Stimulated activated CD4-positive, alpha-beta T cell treated with anti-CD3 and anti-CD28 coated beads, Interleukin-4, amount 100 ng/mL, for 24 hours (primary cell): ENCODE data around the gene ARHGDIG.

Source experiments
- DNase-seq: peaks from one replicate; pipeline ENCODE4 v3.0.0-alpha.2; 2020

ARHGDIG gene

DNA sequence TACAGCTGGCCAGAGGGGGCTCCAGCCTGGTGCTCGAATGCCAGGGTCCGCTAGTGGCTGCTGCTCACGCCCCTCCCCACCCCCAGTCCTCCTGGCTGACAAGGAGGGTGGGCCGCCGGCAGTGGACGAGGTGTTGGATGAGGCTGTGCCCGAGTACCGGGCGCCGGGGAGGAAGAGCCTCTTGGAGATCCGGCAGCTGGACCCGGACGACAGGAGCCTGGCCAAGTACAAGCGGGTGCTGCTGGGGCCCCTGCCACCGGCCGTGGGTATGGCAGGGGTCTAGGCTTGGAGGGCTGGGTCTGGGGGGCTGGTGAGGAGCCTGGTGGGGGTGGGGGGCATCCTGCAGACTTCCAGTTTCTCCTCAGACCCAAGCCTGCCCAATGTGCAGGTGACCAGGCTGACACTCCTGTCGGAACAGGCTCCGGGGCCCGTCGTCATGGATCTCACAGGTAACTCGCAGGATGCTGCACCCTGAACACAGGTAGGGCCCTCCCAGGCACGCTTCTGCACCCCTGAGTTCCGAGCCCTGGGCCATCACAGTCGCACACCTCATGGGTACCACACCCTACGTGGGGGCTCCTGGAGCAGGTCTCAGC is 1.4 kb downstream of the ARHGDIG start:
- DNase-seq: no peak

DNA sequence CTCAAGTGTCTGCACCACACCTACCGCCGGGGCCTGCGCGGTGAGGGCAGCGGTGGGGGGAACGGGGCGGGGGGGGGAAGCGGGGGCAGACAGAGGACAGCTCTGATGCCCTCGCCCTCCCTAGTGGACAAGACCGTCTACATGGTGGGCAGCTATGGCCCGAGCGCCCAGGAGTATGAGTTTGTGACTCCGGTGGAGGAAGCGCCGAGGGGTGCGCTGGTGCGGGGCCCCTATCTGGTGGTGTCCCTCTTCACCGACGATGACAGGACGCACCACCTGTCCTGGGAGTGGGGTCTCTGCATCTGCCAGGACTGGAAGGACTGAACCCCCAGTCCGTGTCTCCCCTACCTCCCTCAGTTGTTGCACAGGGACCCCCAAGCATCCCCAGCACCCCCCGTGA is 2.1 kb downstream of the ARHGDIG start:
- DNase-seq: no peak

- no peak for DNase-seq
Measured at GRCh38 chr16:283033-283805, 2.8 kb downstream of the ARHGDIG start, which contains the start of gene PDIA2. PDIA2 (plus strand) TSS chr16:283164; CDS start chr16:283170, 6 bp downstream.

DNA sequence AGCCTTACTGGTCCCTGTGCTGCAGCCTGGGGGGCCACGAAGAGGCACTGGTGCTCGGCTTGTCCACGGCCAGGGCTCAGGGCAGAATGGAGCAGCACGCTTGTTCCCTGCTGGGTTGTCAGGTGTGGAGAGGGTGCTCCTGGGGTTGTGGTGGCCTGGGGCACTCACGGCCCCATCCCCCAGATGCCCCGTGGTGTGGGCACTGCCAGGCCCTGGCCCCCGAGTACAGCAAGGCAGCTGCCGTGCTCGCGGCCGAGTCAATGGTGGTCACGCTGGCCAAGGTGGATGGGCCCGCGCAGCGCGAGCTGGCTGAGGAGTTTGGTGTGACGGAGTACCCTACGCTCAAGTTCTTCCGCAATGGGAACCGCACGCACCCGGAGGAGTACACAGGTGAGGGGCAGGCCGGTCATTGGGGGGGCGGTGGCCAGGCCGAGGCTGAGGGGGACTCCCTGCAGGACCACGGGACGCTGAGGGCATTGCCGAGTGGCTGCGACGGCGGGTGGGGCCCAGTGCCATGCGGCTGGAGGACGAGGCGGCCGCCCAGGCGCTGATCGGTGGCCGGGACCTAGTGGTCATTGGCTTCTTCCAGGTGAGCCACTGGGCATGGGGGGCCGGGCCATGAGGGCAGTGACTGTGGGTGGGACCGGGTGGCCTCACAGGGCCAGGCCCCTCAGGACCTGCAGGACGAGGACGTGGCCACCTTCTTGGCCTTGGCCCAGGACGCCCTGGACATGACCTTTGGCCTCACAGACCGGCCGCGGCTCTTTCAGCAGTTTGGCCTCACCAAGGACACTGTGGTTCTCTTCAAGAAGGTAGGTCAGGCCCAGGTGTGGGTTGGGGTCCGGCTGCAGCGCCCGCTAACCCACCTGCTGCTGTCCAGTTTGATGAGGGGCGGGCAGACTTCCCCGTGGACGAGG is 4.1 kb downstream of the ARHGDIG start:
- no peak for DNase-seq

DNA sequence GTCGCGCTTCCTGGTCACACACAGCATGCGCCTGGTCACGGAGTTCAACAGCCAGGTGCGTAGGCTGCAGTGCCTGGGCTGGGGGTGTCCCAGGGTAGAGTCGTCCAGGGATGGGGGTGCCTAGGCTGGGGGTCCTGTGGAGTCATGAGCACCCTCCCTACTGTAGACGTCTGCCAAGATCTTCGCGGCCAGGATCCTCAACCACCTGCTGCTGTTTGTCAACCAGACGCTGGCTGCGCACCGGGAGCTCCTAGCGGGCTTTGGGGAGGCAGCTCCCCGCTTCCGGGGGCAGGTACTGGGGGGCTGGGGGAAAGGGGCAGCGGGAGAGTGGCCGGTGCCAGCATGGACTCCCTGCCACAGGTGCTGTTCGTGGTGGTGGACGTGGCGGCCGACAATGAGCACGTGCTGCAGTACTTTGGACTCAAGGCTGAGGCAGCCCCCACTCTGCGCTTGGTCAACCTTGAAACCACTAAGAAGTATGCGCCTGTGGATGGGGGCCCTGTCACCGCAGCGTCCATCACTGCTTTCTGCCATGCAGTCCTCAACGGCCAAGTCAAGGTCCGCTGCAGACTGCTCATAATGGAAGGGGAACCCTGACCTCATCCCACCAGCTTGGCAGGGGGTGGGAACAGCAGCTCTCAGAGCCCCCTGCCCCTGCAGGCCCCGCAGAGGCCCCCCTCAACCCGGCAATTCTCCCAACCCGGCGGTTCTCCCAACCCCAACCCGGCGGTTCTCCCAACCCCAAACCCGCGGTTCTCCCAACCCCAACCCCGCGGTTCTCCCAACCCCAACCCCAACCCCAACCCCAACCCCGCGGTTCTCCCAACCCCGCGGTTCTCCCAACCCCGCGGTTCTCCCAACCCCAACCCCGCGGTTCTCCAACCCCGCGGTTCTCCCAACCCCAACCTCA is 5.0 kb downstream of the ARHGDIG start:
- no peak for DNase-seq

GRCh38 chr16:286491-287297 is 6.3 kb downstream of the ARHGDIG start:
- no peak for DNase-seq

GRCh38 chr16:287298-287811 is 7.0 kb downstream of the ARHGDIG start:
- no peak for DNase-seq

DNA sequence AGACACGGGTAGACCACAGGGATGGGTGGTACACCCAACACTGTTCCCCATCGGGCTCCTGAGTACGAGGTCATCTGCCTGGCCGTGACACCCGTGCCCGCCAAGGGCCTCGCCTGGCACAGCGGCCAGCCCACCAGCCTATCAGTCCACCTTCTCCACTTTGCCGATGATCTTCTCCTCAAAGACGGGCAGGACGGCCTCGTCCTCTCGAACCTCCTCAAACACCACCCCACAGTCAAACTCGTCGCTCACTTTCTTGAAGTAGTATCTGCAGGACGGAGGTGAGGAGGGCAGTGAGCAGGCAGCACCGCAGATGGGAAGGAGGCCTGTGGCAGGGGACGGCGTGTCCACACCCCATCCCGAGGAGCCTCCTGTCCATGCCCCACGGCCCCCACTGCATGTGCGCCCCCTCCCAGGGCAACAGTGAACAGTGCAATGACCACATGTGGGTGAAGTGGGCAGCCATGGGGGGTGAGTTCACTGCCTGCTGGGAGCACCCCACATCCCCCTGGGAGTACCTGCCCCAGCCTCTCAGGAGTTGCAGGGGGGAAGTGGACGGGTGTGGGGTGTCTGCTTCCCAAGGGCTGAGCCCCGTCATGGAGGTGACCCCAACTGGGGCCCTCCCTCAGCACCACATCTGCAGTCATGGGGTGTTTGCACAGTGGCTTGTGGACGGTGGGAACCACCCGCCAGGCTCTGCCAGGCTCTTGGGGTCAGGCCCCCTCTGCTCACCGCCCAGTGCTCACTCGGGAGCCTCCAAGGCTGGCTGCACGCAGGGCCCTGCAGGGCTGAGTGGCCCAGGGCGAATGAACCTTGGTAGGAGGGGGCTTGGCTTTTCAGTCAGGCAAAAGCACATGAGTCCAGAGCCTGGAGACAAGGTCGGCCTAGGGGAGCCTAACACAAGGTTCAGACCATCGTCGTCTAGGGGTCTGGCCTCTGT is 7.9 kb downstream of the ARHGDIG start:
- DNase-seq: no peak

DNA sequence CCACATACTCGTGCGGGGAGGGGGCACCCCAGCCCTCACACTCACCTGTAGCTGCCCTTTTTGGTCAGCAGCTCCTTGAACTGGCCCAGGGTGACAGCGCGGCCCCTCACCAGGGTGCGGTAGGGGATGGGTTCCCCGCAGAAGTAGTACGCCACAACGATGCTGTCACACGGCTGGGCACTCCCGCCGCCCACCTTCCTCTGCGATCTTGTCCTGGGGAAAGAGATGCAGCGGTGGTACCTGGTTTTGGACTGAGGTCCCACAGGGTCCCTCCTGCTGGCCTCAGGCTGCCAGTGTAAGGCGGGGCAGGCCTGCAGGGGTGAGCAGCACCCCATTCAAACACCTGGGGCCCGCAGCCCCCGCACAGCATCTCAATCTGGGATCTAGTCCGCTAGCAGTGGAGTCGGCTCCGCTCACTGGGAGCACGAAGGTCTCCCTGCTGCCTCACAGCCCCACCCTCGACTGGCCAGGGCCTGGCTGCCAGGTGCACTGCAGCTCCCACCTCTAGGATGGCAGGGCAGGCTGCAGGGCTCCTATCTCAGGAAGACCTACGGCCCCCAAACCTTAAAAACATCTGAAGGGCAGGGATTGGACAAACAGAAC is 9.1 kb downstream of the ARHGDIG start:
- DNase-seq: no peak

- DNase-seq: no peak
Measured at GRCh38 chr16:290015-290680, 9.8 kb downstream of the ARHGDIG start.

DNA sequence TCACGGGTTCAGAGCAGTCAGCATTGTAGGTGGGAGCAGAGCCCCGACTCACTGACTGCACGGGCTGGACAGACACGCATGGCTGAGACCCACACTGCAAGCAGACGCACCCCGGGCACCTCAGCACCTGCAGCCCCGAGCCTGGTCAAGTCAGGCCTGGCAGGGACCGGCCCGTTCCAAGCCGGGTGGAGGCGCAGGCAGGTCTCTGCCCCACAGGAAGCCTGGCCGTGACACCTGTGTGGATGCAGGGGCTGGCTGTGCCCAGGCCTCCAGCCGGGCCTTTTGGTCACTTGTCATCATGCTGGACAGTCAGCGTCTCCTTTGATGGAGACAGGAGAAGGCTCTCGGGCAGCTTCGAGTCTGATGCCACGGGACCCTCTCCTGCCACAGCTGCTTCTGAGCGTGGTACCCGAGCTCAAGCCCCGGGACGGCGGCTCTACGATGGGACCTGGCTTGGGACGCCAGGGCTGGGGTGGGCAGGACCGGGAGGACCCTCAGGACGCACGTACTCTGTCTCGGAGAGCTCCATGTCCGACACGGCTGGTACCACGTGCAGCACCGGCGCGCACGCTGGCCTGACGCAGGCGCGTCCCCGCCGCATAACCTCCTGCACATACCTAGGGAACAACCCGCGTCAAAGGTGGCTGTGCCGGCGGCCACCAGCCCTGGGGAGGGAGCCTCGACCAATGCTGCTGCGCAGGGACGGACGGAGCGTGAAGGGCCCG is 10.5 kb downstream of the ARHGDIG start:
- no peak for DNase-seq

DNA sequence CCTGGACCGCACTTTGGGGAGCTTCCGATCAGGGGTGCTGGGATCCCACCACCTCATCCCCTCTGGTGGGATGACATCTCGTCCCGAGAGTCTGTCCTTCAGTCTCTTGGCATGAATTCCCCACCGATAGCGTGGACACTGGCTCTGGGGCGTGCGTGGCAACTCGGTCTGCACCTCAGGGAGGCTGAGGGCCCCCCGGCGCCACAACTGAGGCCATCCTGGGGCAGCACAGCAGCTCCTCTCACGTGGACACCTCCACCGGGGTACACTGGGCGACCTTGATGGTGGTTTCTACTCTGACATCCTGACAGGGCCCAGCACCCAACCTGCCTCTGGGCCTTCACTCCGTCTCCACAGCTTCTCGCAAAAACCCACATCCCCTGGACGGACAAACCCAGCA is 11.1 kb downstream of the ARHGDIG start:
- DNase-seq: no peak

- no peak for DNase-seq
Measured at GRCh38 chr16:293043-293775, 12.8 kb downstream of the ARHGDIG start.

- DNase-seq: no peak
Measured at GRCh38 chr16:296276-296675, 15.9 kb downstream of the ARHGDIG start.

DNA sequence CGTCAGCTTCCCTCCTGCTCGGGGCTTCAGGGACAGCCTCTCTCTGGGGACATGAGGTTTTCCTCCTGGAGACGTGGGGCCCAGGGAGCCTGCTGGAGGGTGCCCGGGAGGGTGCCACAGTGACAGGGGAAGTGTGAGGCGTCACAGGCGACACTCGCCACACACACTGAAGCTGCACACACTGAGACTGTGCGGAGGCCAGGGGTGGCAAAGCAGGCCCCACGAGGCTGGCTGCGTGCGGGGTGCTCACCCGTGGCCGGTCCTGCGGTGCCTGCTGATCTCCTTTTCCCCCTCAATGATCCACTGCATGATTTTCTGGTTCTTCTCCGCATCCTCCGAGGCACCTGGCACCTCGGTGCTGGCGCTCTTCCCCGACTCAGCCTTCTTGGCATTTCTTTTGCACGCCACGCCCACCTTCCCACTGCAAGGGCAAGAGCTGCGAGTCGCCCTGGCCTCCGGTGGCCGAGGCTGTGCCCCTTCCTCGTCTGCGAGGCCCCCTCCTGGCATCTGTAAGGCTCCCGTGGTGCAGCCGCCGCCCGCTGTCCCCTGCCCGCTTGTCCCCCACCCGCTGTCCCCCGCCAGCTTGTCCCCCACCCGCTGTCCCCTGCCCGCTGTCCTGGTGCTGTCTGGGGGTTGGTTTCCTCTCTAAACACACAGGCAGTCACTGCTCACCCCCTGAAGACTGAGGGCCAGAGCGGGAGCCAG is 16.6 kb downstream of the ARHGDIG start:
- DNase-seq: no peak

DNA sequence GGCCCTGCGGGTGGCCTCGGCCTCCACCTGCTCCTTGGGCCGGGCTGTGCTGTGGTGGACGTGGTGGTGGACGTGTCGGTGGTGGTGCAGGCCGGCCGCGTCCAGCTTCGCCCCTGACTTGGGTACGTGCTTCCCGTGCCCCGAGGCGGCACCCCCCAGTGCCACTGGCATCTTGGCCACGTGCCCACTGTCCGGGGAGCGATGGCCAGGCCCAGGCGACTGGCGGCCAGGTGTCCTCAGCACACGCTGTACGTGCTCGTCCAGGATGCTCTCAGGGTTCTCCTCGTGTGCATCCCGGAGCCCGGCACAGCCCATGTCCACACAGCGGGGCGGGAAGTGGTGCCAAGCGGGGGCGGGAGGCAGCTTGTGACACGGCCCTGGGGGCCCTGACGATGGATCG is 17.4 kb downstream of the ARHGDIG start:
- no peak for DNase-seq

GRCh38 chr16:301235-301634 is 20.8 kb downstream of the ARHGDIG start:
- no peak for DNase-seq
